GM21528 (cell line): Measurements from ENCODE around the gene DKK3.

ENCODE experiments used
- ATAC-seq: cut with Tn5 transposase; IDR thresholded peaks from one replicate; pipeline ENCODE4 v1.9.1; 2021; ENCODE audit warnings: mild to moderate bottlenecking, moderate library complexity; ENCODE audit not compliant: unreplicated experiment, low FRiP score

DKK3 gene

DNA sequence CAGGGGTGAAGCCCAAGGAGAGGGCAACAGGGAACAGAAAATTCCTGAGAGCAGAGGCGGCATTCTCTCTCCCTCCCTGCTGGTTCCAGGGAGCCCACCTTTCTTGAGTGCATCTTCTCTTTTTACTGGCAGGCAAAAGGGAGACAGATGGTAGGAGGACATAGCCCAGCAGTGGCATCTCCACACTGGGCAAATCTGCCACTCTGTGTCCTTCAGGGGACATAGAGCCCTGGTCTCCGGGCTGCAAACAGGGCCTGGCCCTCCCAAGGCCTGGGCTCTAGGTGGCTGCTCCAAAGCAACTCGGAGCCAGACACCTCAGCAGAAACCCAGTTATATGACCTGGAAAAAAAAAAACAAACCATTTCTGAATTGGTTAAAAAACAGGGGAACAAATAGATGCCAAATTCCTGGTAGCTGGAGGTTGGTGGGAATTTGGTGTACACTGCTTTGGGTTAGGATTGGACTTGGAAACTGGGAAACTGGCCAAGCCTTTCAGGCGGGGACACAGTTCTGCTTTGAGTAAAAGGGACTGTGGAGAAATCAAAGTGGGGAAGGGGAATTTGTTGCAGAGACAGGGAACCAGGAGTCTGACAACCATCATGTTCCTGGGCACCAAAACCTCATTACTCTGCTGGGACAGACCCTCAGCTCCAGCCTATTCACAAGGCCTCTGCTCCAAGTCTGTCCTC, 23.6 kb upstream of the DKK3 start:
- ATAC-seq: no peak

GRCh38 chr11:12029738-12030363, 21.4 kb upstream of the DKK3 start:
- no peak for ATAC-seq

GRCh38 chr11:12029119-12029518, 20.7 kb upstream of the DKK3 start:
- no peak for ATAC-seq

GRCh38 chr11:12028303-12028702, 19.9 kb upstream of the DKK3 start:
- ATAC-seq: no peak

DNA sequence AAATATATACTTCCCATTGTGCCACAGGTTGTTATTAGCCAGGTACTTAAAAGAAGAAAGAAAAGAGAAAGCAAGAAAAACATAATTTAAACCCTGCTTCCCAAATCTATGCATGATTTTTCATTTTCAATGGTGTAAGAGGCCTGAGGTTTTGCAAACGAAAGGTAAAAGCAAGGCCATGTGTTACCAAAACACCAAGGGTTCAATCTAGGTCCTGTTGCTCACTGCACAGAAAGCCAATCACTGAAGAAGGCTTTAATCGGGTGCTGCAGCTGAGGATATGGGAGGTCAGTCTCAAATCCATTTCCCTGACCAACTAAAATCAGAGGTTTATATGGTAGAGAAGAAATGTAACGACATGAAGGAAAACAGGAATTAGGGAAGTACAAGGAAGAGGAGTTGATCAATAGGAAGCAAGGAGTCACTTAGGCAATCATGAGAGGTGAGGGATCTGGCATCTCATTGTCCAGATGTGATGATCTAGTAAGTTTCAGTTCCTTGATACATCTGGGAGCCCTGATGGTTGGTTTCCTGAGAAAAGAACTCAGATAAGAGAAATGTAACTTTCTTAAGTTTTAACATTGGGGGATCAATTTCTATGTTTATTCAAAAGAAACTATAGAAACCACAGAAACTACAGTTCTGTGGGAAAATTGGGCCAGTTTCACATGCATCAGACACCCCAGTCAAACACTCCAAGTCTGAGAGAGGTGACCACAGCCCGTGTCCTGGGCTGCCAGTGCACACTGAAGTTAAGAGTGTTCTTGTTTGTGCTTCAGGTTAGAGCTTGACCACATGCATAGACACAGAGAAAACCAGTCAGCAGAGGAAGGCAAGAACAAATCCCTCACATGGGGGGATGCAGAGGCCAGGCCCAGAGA, 18.1 kb upstream of the DKK3 start:
- ATAC-seq: no peak

GRCh38 chr11:12024254-12024926, 16.0 kb upstream of the DKK3 start:
- no peak for ATAC-seq

GRCh38 chr11:12023015-12023414, 14.6 kb upstream of the DKK3 start:
- ATAC-seq: no peak

DNA sequence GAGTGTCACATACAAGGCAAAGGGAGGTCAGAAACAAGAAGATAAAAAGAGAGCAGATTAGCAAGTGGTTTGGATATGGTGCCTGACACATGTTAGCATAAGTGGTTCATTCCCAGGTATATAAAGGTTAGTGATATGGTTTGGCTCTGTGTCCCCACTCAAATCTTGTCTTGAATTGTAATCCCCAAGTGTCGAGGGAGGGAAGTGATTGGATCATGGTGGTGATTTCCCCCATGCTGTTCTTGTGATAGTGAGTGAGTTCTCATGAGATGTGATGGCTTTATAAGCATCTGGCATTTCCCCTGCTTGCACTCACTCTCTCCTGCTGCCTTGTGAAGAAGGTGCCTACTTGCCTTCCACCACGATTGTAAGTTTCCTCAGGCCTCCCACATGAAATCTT, 12.1 kb upstream of the DKK3 start:
- ATAC-seq: no peak

GRCh38 chr11:12019866-12020416, 11.5 kb upstream of the DKK3 start:
- ATAC-seq: no peak

- ATAC-seq: no peak
Measured at GRCh38 chr11:12019337-12019736, 10.9 kb upstream of the DKK3 start.

DNA sequence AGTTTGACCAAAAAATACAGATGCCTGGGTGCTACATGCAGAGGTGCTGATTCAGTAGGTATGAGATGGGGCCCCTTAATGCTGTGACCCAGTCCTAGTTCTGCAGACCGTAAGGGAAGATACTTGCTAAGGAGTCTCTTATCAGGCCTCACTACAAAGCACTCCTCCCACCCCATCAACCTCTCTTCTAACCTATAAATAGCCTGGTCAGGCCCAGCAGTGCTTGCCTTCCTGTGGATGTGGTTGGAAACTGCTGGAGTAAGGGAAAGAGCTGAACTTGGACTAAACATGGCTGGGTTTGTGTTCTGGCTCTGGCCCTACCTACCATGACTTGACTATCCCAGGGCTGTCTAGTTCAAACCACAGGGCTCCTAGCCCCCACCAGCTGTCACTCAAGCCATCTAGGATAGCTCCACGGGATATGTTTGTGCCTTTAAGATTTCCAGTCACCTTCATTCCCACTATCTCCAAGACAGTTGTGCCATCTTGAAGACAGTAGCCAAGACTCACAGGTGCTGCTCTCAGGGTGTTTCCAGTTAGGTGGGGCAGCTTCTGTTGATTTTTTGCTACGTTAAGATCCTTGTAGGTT, 9.5 kb upstream of the DKK3 start:
- no peak for ATAC-seq

GRCh38 chr11:12017243-12017678, 8.8 kb upstream of the DKK3 start:
- no peak for ATAC-seq

- ATAC-seq: no peak
Measured at GRCh38 chr11:12016246-12016645, 7.8 kb upstream of the DKK3 start.

DNA sequence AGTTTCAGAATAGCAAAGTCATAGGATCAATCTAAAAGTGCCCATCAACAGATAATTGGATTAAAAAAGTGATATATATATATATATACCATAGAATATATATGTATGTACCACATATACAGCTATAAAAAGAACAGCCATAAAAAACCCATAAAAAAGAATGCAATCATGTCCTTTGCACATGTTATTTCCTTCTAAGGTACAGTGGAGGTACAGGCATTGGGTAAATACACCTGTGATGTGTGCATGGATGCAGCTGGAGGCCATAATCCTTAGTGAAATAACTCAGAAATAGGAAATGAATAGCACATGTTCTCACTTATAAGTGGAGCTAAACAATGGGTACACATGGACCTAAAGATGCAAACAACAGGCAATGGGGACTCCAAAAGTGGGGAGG, 7.1 kb upstream of the DKK3 start:
- no peak for ATAC-seq

DNA sequence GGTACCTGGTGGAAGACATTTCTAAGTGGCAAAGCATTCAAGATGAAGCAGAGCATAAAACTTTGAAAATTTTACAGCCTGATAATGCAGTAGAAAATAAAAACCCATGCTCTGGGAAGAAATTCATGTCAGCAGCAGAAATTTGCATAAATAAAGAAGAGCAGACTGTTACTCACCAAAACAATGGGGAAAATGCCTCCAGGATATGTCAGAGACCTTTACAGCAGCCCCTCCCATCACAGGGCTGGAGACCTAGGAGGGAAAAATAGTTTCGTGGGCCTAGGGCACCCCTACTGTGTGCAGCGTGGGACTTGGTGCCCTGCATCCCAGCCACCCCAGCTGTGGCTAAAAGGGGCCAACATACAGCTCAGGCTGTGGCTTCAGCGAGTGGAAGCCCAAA, 5.4 kb upstream of the DKK3 start:
- no peak for ATAC-seq

GRCh38 chr11:12009617-12010321, 1.3 kb upstream of the DKK3 start:
- no peak for ATAC-seq

DNA sequence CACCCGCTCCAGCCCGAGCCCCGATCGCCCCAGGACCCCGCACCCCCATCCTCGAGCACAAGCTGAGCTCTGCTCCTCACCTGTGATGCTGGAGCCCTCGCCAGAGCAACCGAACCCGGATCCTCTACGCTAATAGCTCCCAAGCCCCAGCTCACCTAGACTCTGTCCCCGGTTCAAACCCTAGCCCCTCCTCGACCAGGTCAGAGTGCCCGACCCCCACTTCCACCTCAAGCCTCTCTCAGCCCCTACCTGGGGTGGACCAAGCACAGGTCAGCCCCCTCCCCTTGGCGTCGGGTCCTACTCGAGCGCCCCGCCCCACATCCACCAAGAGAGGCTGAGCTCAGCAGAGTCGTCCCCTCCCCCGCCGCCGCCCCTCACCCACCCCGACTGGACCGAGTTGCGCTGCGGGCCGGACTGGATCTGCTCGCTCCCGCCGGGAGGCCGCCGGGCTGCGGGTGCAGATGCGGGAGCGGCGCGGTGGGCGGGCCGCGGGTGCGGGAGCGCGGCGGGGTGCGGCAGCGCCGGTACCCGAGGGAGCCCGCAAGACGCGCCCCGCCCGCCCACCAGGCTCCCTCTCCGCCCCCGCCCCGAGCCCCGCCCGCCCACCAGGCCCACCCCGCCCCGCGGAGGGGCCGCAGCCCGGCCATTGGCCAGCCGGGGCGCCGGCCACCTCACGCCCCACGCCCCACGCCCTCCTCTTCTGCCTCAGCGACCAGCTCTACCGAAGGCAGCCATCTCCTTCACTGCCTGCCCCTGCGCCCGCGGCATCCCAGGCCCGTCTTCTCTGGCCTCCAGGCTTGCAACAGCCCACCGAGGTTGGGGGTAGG, 577 bp upstream of the DKK3 start:
- ATAC-seq: no peak

GRCh38 chr11:12007230-12007593, 1.2 kb downstream of the DKK3 start:
- ATAC-seq: no peak
